Stimulated activated CD8-positive, alpha-beta memory T cell treated with anti-CD3 and anti-CD28 coated beads, Interleukin-15, amount 100 ng/mL, for 1 hour (primary cell): ENCODE results near the gene LRRC28.
"Not testable (repeated sequence)": the region's sequence is repeated elsewhere in the genome, so short reads cannot be mapped to it uniquely, and the experiment has no call there.

Source experiments
- DNase-seq: peaks from one replicate; pipeline ENCODE4 v3.0.0-alpha.2; 2020; ENCODE audit warnings: low read depth

The LRRC28 gene

GRCh38 chr15:99250857-99251841 is at the start of gene LRRC28:
Gene LRRC28 (plus strand): TSS chr15:99251481. CDS start chr15:99255958, 4,477 bp downstream.
- DNase-seq = peak; percentile 80

GRCh38 chr15:99202176-99202552 is 49.1 kb upstream of the LRRC28 start:
- DNase-seq = no peak

- no peak for DNase-seq
These were observed 43.6 kb upstream of the LRRC28 start for GRCh38 chr15:99207672-99208071.

GRCh38 chr15:99209326-99209725 is 42.0 kb upstream of the LRRC28 start:
- DNase-seq = no peak

- DNase-seq = no peak
These were observed 40.9 kb upstream of the LRRC28 start for GRCh38 chr15:99210334-99210733.

- DNase-seq = no peak
These were observed 39.4 kb upstream of the LRRC28 start for GRCh38 chr15:99211926-99212325.

- no peak for DNase-seq
These were observed 38.9 kb upstream of the LRRC28 start for GRCh38 chr15:99212406-99212805.

GRCh38 chr15:99213187-99213811 is 38.0 kb upstream of the LRRC28 start:
- peak; percentile 44 for DNase-seq

- DNase-seq = no peak
These were observed 26.7 kb upstream of the LRRC28 start for GRCh38 chr15:99224372-99225214.

- DNase-seq = no peak
These were observed 24.5 kb upstream of the LRRC28 start for GRCh38 chr15:99226802-99227201.

GRCh38 chr15:99228120-99228770 is 23.0 kb upstream of the LRRC28 start:
- no peak for DNase-seq

- no peak for DNase-seq
These were observed 20.4 kb upstream of the LRRC28 start for GRCh38 chr15:99230867-99231266.

- DNase-seq = no peak
These were observed 18.5 kb upstream of the LRRC28 start for GRCh38 chr15:99232740-99233139.

GRCh38 chr15:99234160-99234559 is 17.1 kb upstream of the LRRC28 start:
- DNase-seq = not testable (repeated sequence)

- DNase-seq = no peak
These were observed 12.4 kb upstream of the LRRC28 start for GRCh38 chr15:99238849-99239248.

- no peak for DNase-seq
These were observed 11.6 kb upstream of the LRRC28 start for GRCh38 chr15:99239545-99240198.

- no peak for DNase-seq
These were observed 9.5 kb upstream of the LRRC28 start for GRCh38 chr15:99241752-99242151.

GRCh38 chr15:99244306-99244705 is 7.0 kb upstream of the LRRC28 start:
- no peak for DNase-seq

GRCh38 chr15:99247062-99247461 is 4.2 kb upstream of the LRRC28 start:
- no peak for DNase-seq

- no peak for DNase-seq
These were observed 3.1 kb upstream of the LRRC28 start for GRCh38 chr15:99248000-99248715.
